Natural killer cell (primary cell): ENCODE results near the gene SLC66A3. TPM values are rescaled to one million over a fixed set of nuclear protein-coding genes. Genes with fewer than 3 reads are reported as not detected.

ENCODE experiments used
- ATAC-seq, 3 donors: fragments of 150-1000 bp in 2 of 3; fragments of 200-7000 bp in 1 of 3; cut with Tn5 transposase; 1 replicate in 1 of 3; 2 replicates in 2 of 3; pipeline ENCODE4 v1.10.0; 2021; ENCODE audit warnings: mild to moderate bottlenecking in 2 of 3, moderate library complexity in 2 of 3
- DNase-seq, 2 donors: peaks; one replicate each; pipeline versions ENCODE4 v3.0.0 to v3.0.0-alpha.2; 2013 to 2021; ENCODE audit warnings: mixed read lengths in 1 of 2
- H3K27ac ChIP-seq: one replicate; pipeline ENCODE4 v1.5.1; 2013; ENCODE audit warnings: mild to moderate bottlenecking, low read length
- H3K27me3 ChIP-seq: one replicate; pipeline ENCODE4 v1.6.1; 2013; ENCODE audit warnings: low read length; ENCODE audit not compliant: control insufficient read depth, insufficient read depth
- H3K36me3 ChIP-seq: one replicate; pipeline ENCODE4 v1.6.1; 2013; ENCODE audit warnings: low read length; ENCODE audit not compliant: control insufficient read depth, insufficient read depth
- H3K4me1 ChIP-seq: one replicate; pipeline ENCODE4 v1.6.1; 2013; ENCODE audit warnings: low read length; ENCODE audit not compliant: control insufficient read depth, insufficient read depth
- H3K4me3 ChIP-seq: one replicate; pipeline ENCODE4 v1.5.1; 2013; ENCODE audit warnings: low read length
- H3K9me3 ChIP-seq: one replicate; pipeline ENCODE4 v1.6.1; 2013; ENCODE audit warnings: low read length; ENCODE audit not compliant: control insufficient read depth, insufficient read depth
- H3K27ac Mint-ChIP-seq, 2 donors: one replicate each; pipeline ENCODE4 v1.8.0; 2022; ENCODE audit warnings: mild to moderate bottlenecking in 2 of 2, mixed read lengths in 2 of 2, moderate library complexity in 1 of 2
- H3K27me3 Mint-ChIP-seq, 2 donors: one replicate each; pipeline ENCODE4 v1.8.0; 2022; ENCODE audit warnings: low read depth in 2 of 2, mixed read lengths in 2 of 2
- H3K36me3 Mint-ChIP-seq: one replicate; pipeline ENCODE4 v1.8.0; 2022; ENCODE audit warnings: mixed read lengths
- H3K4me1 Mint-ChIP-seq, 2 donors: one replicate each; pipeline ENCODE4 v1.8.0; 2022; ENCODE audit warnings: mixed read lengths in 2 of 2
- H3K4me3 Mint-ChIP-seq: one replicate; pipeline ENCODE4 v1.8.0; 2022; ENCODE audit warnings: mild to moderate bottlenecking, moderate library complexity, mixed read lengths
- H3K9me3 Mint-ChIP-seq, 2 donors: one replicate each; pipeline ENCODE4 v1.8.0; 2022; ENCODE audit warnings: mixed read lengths in 2 of 2
- WGBS: methylation state at CpG from one replicate; pipeline ENCODE4 v1.1.7; 2013; ENCODE audit warnings: missing lambda C conversion rate; ENCODE audit not compliant: insufficient coverage; 5-methylcytosine and 5-hydroxymethylcytosine counted together
- intact Hi-C: fragments of 100-400 bp; cut with micrococcal nuclease; formaldehyde crosslinking; loops from one replicate; pipeline ENCODE4 v1.14.2; 2022
- total RNA-seq, 4 donors: library from RNA; stranded (reverse); fragments of 120-200 nt in 1 of 4; gene quantifications; one replicate each; pipeline versions ENCODE4 v1.2.3 to v1.2.4, GENCODE V29; 2013 to 2022
- TF ChIP-seq, protein P1 (sequence below): fragments of 200-600 bp; IDR thresholded peaks from one replicate; pipeline ENCODE4 v1.8.0; 2022; ENCODE audit warnings: antibody characterized with exemption

The SLC66A3 gene
- total RNA-seq, 3 donors from 2014 or later (not counting 1 experiment from before 2014, with no cell fraction given): 21.8 to 23.7 (median 22.5) TPM

DNA sequence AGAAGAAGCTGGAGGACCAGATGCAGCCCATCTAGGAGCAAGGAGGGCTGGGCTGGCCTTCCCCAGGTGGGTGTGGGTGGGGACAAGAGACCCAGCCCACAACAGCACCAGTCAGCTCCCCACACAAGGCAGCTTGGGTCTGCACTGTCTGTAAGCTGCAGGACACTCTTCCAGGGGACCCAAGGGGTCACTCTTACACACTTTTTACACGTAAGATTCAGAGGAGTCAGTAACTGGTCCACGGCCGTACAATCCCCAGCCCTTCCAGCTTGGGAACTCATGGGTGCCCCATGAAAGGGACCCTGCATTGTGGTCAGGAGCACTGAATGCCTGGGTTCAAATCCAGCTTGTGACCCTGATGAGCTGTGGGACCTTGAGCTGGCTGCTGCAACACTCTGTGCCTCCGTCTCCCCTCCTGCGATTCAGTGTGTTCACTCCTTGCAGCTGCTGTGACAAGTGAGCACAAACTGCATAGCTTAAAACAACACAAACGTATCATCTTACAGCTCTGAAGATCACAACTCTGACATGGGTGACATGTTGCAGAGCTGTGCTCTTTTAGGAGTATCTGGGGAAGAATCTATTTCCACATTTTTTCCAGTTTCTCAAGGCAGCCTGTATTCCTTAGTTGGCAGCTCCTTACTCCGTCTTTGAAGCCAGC is 11.1 kb upstream of the SLC66A3 start:
- H3K9me3 Mint-ChIP-seq: no peaks in the 10 kb centered on the region
- no peak overlapping the region for H3K27ac Mint-ChIP-seq
- no peaks in the 10 kb centered on the region for H3K9me3 ChIP-seq
- no peaks in the 10 kb centered on the region for H3K36me3 Mint-ChIP-seq
- ATAC-seq: no peak
- no peak overlapping the region for H3K27ac ChIP-seq
- 94% methylated on average over 7 of the region's 7 CpGs for WGBS
- peaks cover 20 to 31% of the 10 kb centered on the region in 2 donors for H3K27me3 Mint-ChIP-seq
- no peaks in the 10 kb centered on the region for H3K4me1 Mint-ChIP-seq
- no peak for DNase-seq
- intact Hi-C loops: no loop called here
- H3K4me3 ChIP-seq: no peak overlapping the region
- H3K36me3 ChIP-seq: no peaks in the 10 kb centered on the region
- TF ChIP-seq, protein P1, sequence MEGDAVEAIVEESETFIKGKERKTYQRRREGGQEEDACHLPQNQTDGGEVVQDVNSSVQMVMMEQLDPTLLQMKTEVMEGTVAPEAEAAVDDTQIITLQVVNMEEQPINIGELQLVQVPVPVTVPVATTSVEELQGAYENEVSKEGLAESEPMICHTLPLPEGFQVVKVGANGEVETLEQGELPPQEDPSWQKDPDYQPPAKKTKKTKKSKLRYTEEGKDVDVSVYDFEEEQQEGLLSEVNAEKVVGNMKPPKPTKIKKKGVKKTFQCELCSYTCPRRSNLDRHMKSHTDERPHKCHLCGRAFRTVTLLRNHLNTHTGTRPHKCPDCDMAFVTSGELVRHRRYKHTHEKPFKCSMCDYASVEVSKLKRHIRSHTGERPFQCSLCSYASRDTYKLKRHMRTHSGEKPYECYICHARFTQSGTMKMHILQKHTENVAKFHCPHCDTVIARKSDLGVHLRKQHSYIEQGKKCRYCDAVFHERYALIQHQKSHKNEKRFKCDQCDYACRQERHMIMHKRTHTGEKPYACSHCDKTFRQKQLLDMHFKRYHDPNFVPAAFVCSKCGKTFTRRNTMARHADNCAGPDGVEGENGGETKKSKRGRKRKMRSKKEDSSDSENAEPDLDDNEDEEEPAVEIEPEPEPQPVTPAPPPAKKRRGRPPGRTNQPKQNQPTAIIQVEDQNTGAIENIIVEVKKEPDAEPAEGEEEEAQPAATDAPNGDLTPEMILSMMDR: no peak
- peaks cover 4% of the 10 kb centered on the region for H3K4me1 ChIP-seq
- no peak overlapping the region for H3K4me3 Mint-ChIP-seq
- H3K27me3 ChIP-seq: no peaks in the 10 kb centered on the region

DNA sequence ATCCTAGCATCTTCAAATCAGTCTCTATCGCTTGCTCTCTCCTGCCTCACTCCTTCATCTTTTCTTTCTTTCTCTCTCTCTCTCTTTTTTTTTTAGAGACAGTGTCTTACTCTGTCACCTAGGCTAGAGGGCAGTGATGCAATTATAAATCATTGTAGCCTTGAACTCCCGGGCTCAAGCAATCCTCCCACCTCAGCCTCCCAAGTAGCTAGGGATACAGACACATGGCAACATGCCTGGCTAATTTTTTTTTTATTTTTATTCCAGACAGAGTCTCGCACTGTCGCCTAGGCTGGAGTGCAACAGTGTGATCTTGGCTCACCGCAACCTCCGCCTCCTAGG is 10.6 kb upstream of the SLC66A3 start:
- 95% methylated on average over 6 of the region's 6 CpGs for WGBS
- no peak for ATAC-seq
- Histone ChIP-seq H3K27me3 (no peaks in the 10 kb centered on the region), H3K9me3 (no peaks in the 10 kb centered on the region), H3K36me3 (no peaks in the 10 kb centered on the region), H3K4me3 (no peak overlapping the region), H3K27ac (no peak overlapping the region), H3K4me1 (peaks cover 4% of the 10 kb centered on the region)
- no peaks in the 10 kb centered on the region for H3K4me1 Mint-ChIP-seq
- H3K9me3 Mint-ChIP-seq: no peaks in the 10 kb centered on the region
- no peak overlapping the region for H3K4me3 Mint-ChIP-seq
- DNase-seq: no peak
- H3K27ac Mint-ChIP-seq: no peak overlapping the region
- intact Hi-C loops: no loop called here
- H3K36me3 Mint-ChIP-seq: no peaks in the 10 kb centered on the region
- TF ChIP-seq, protein P1: no peak
- peaks cover 20 to 31% of the 10 kb centered on the region in 2 donors for H3K27me3 Mint-ChIP-seq

DNA sequence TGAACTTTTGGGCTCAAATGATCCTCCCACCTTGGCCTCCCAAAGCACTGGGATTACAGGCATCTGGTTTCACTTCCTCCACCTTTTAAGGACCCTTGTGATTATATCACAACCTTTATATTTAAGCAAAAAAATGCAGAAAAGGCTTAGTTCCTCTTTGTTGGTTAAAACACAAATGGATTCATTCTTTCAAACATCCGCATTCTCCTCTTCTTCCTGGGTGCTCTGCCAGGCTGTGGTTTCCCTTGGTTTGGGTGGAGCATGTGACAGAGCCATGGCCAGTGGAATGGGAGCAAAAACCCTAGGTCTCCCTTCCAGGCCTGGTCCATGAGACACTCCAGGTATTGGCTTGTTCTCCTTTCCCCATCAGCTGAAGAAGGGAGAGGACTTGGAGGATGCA is 9.9 kb upstream of the SLC66A3 start:
- no peak for DNase-seq
- H3K36me3 Mint-ChIP-seq: no peaks in the 10 kb centered on the region
- H3K27me3 Mint-ChIP-seq: peaks cover 20 to 31% of the 10 kb centered on the region in 2 donors
- intact Hi-C loops: no loop called here
- TF ChIP-seq, protein P1: no peak
- H3K9me3 Mint-ChIP-seq: no peaks in the 10 kb centered on the region
- no peak overlapping the region for H3K27ac Mint-ChIP-seq
- no peak overlapping the region for H3K27ac ChIP-seq
- no peaks in the 10 kb centered on the region for H3K27me3 ChIP-seq
- peaks cover 4% of the 10 kb centered on the region for H3K4me1 ChIP-seq
- no peak overlapping the region for H3K4me3 Mint-ChIP-seq
- no peak for ATAC-seq
- H3K4me3 ChIP-seq: no peak overlapping the region
- no peaks in the 10 kb centered on the region for H3K36me3 ChIP-seq
- 40% methylated on average over 1 of the region's 1 CpG for WGBS
- no peaks in the 10 kb centered on the region for H3K4me1 Mint-ChIP-seq
- no peaks in the 10 kb centered on the region for H3K9me3 ChIP-seq

DNA sequence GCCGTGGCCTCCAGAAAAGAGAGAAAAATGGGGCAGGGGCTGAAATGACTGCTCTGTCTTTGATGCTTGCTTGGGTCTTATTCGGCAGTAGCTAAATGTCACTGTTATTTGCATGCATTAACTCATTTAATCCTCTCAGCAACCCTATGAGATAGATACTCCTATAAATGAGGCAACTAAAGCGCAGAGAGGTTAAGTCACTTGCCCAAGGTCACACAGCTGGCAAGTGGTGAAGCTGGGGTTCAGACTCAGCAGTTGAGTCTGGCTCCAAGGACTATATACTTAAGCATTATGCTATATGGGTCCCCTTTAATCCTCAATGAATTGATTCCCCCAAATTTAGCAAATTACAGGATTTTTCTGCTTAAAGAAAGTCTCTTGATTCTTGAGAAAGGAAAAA is 9.2 kb upstream of the SLC66A3 start:
- TF ChIP-seq, protein P1: no peak

More for the DNA sequence above, 9.2 kb upstream of the SLC66A3 start:
- intact Hi-C loops: no loop called here
- no peaks in the 10 kb centered on the region for H3K36me3 Mint-ChIP-seq
- DNase-seq (no peak), ATAC-seq (no peak)
- H3K4me1 Mint-ChIP-seq: no peaks in the 10 kb centered on the region
- no peak overlapping the region for H3K27ac ChIP-seq
- H3K9me3 Mint-ChIP-seq: no peaks in the 10 kb centered on the region
- H3K4me3 Mint-ChIP-seq: no peak overlapping the region
- H3K27me3 ChIP-seq: no peaks in the 10 kb centered on the region
- H3K9me3 ChIP-seq: no peaks in the 10 kb centered on the region
- no peak overlapping the region for H3K27ac Mint-ChIP-seq
- peaks cover 4% of the 10 kb centered on the region for H3K4me1 ChIP-seq
- no peaks in the 10 kb centered on the region for H3K36me3 ChIP-seq
- no peak overlapping the region for H3K4me3 ChIP-seq
- 87% methylated on average over 3 of the region's 3 CpGs for WGBS
- peaks cover 20 to 25% of the 10 kb centered on the region in 2 donors for H3K27me3 Mint-ChIP-seq
